ENCODE results near the gene ABCF3.

DNA sequence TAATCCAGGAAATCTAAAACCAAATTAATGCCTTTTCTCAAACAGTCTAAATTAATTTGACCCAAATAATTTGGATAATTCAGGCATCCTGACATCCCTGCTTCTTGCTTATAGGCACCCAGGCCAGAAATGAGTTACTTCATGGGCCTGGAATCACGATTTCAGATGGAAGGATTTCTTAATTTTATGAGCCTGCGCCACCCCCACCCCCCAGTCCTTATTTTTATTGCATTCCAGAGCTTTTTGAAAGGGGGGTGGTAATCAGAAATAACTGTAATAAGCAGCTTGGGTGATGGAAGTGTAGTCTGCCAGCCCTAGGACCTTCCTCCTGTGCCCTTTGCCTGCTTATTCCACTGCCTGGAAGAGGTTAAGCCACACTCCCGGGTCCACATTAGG is 10.0 kb upstream of the ABCF3 start:
- TF ChIP-seq RELA (CRISPR knock-in tag; IDR thresholded peaks at IDR 0.05), result no peak
- no peak for TF ChIP-seq POLR2AphosphoS5 (IDR thresholded peaks at IDR 0.05; ENCODE audit: low read depth, low read length)
- TF ChIP-seq POLR2A (IDR thresholded peaks at IDR 0.05; ENCODE audit: insufficient read depth in 1 of 2, low read depth in 2 of 2, low read length in 2 of 2), result no peak
- no peak for TF ChIP-seq U2AF2 (IDR thresholded peaks at IDR 0.05; ENCODE audit: low read depth, low read length)
- TF ChIP-seq, protein P1, sequence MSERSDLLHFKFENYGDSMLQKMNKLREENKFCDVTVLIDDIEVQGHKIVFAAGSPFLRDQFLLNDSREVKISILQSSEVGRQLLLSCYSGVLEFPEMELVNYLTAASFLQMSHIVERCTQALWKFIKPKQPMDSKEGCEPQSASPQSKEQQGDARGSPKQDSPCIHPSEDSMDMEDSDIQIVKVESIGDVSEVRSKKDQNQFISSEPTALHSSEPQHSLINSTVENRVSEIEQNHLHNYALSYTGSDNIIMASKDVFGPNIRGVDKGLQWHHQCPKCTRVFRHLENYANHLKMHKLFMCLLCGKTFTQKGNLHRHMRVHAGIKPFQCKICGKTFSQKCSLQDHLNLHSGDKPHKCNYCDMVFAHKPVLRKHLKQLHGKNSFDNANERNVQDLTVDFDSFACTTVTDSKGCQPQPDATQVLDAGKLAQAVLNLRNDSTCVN (CRISPR knock-in tag; IDR thresholded peaks at IDR 0.05; ENCODE audit: borderline replicate concordance), result no peak
- TF ChIP-seq, protein P2, sequence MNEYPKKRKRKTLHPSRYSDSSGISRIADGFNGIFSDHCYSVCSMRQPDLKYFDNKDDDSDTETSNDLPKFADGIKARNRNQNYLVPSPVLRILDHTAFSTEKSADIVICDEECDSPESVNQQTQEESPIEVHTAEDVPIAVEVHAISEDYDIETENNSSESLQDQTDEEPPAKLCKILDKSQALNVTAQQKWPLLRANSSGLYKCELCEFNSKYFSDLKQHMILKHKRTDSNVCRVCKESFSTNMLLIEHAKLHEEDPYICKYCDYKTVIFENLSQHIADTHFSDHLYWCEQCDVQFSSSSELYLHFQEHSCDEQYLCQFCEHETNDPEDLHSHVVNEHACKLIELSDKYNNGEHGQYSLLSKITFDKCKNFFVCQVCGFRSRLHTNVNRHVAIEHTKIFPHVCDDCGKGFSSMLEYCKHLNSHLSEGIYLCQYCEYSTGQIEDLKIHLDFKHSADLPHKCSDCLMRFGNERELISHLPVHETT (CRISPR knock-in tag; conservative IDR thresholded peaks at IDR 0.05), result no peak
- no peak for TF ChIP-seq ELF4 (CRISPR knock-in tag; IDR thresholded peaks at IDR 0.05; ENCODE audit: borderline replicate concordance)
- no peak for TF ChIP-seq HNRNPH1 (optimal IDR thresholded peaks at IDR 0.05; ENCODE audit: low read depth, low read length)
- no peak for TF ChIP-seq HOXA7 (CRISPR knock-in tag; IDR thresholded peaks at IDR 0.05)
- no peak for TF ChIP-seq KLF12 (CRISPR knock-in tag; IDR thresholded peaks at IDR 0.05; ENCODE audit: borderline replicate concordance)
- no peak for TF ChIP-seq PCBP1 (IDR thresholded peaks at IDR 0.05; ENCODE audit: borderline replicate concordance, low read depth, low read length)
- TF ChIP-seq ZBTB7A (CRISPR knock-in tag; IDR thresholded peaks at IDR 0.05), result no peak
- TF ChIP-seq TGIF2 (CRISPR knock-in tag; IDR thresholded peaks at IDR 0.05), result no peak

All from HepG2 (cell line).